ENCODE results near the gene OMG.
"Not testable (repeated sequence)": the region's sequence is repeated elsewhere in the genome, so short reads cannot be mapped to it uniquely, and the experiment has no call there.

Gene OMG, protein sequence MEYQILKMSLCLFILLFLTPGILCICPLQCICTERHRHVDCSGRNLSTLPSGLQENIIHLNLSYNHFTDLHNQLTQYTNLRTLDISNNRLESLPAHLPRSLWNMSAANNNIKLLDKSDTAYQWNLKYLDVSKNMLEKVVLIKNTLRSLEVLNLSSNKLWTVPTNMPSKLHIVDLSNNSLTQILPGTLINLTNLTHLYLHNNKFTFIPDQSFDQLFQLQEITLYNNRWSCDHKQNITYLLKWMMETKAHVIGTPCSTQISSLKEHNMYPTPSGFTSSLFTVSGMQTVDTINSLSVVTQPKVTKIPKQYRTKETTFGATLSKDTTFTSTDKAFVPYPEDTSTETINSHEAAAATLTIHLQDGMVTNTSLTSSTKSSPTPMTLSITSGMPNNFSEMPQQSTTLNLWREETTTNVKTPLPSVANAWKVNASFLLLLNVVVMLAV

GRCh38 chr17:31297090-31297489 lies at the start of gene OMG:
Gene OMG (minus strand): TSS chr17:31297239. CDS start chr17:31296331, 908 bp downstream.
- Histone ChIP-seq H3K9me2 (replicated peaks; ENCODE audit: insufficient read depth, low read length) (no peaks in the 10 kb centered on the region), H3K9me3 (ENCODE audit: insufficient read depth, low read length) (no peaks in the 10 kb centered on the region), H3K36me3 (ENCODE audit: low read length) (no peaks in the 10 kb centered on the region), H3K4me2 (ENCODE audit: low read depth, low read length, poor library complexity, severe bottlenecking) (no peak within 1 kb of the TSS), H3K4me3 (ENCODE audit: insufficient read depth, low read length, poor library complexity, severe bottlenecking) (no peak within 1 kb of the TSS), H4K20me1 (ENCODE audit: low read depth, low read length) (no peaks in the 10 kb centered on the region), H3K27ac (ENCODE audit: low read depth, low read length) (no peak within 1 kb of the TSS), H3K9ac (ENCODE audit: low read length) (no peak within 1 kb of the TSS), H2AFZ (ENCODE audit: low read depth, low read length, severe bottlenecking) (no peak within 1 kb of the TSS), H3K27me3 (ENCODE audit: low read length) (no peaks in the 10 kb centered on the region), H3K79me2 (ENCODE audit: insufficient read depth, low read length) (no peaks in the 10 kb centered on the region), H3F3A (ENCODE audit: insufficient read depth) (peaks cover 8% of the 10 kb centered on the region; the same call in 1 of the 2 replicates)
- TF ChIP-seq, protein P1, sequence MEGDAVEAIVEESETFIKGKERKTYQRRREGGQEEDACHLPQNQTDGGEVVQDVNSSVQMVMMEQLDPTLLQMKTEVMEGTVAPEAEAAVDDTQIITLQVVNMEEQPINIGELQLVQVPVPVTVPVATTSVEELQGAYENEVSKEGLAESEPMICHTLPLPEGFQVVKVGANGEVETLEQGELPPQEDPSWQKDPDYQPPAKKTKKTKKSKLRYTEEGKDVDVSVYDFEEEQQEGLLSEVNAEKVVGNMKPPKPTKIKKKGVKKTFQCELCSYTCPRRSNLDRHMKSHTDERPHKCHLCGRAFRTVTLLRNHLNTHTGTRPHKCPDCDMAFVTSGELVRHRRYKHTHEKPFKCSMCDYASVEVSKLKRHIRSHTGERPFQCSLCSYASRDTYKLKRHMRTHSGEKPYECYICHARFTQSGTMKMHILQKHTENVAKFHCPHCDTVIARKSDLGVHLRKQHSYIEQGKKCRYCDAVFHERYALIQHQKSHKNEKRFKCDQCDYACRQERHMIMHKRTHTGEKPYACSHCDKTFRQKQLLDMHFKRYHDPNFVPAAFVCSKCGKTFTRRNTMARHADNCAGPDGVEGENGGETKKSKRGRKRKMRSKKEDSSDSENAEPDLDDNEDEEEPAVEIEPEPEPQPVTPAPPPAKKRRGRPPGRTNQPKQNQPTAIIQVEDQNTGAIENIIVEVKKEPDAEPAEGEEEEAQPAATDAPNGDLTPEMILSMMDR (IDR thresholded peaks at IDR 0.05; ENCODE audit: insufficient read depth, low read length, poor library complexity, severe bottlenecking) = no peak
- TF ChIP-seq EZH2phosphoT487 (conservative IDR thresholded peaks at IDR 0.05; ENCODE audit: low read length) = no peak

GRCh38 chr17:31345191-31345747 lies 48.2 kb upstream of the OMG start:
- not testable (repeated sequence) for H3K27ac ChIP-seq (ENCODE audit: low read depth, low read length); H3K4me3 ChIP-seq (ENCODE audit: insufficient read depth, low read length, poor library complexity, severe bottlenecking); H3F3A ChIP-seq (ENCODE audit: insufficient read depth); H3K27me3 ChIP-seq (ENCODE audit: low read length); H2AFZ ChIP-seq (ENCODE audit: low read depth, low read length, severe bottlenecking); H3K36me3 ChIP-seq (ENCODE audit: low read length); H3K9me3 ChIP-seq (ENCODE audit: insufficient read depth, low read length); H3K9me2 ChIP-seq (replicated peaks; ENCODE audit: insufficient read depth, low read length); H3K79me2 ChIP-seq (ENCODE audit: insufficient read depth, low read length); H4K20me1 ChIP-seq (ENCODE audit: low read depth, low read length); H3K4me2 ChIP-seq (ENCODE audit: low read depth, low read length, poor library complexity, severe bottlenecking); H3K9ac ChIP-seq (ENCODE audit: low read length)

GRCh38 chr17:31339906-31340661 lies 43.0 kb upstream of the OMG start:
- Histone ChIP-seq H3K27ac (ENCODE audit: low read depth, low read length) (no peak overlapping the region), H3K4me3 (ENCODE audit: insufficient read depth, low read length, poor library complexity, severe bottlenecking) (no peak overlapping the region), H3K9me3 (ENCODE audit: insufficient read depth, low read length) (no peaks in the 10 kb centered on the region), H2AFZ (ENCODE audit: low read depth, low read length, severe bottlenecking) (no peak overlapping the region), H3F3A (ENCODE audit: insufficient read depth) (no peaks in the 10 kb centered on the region; the same call in 1 of the 2 replicates), H3K79me2 (ENCODE audit: insufficient read depth, low read length) (no peaks in the 10 kb centered on the region), H4K20me1 (ENCODE audit: low read depth, low read length) (no peaks in the 10 kb centered on the region), H3K9ac (ENCODE audit: low read length) (no peak overlapping the region), H3K36me3 (ENCODE audit: low read length) (peaks cover 18% of the 10 kb centered on the region; the same call in 1 of the 2 replicates), H3K4me2 (ENCODE audit: low read depth, low read length, poor library complexity, severe bottlenecking) (no peak overlapping the region), H3K9me2 (replicated peaks; ENCODE audit: insufficient read depth, low read length) (no peaks in the 10 kb centered on the region), H3K27me3 (ENCODE audit: low read length) (no peaks in the 10 kb centered on the region)
- no peak for TF ChIP-seq EZH2phosphoT487 (conservative IDR thresholded peaks at IDR 0.05; ENCODE audit: low read length)
- TF ChIP-seq, protein P1 (IDR thresholded peaks at IDR 0.05; ENCODE audit: insufficient read depth, low read length, poor library complexity, severe bottlenecking) = no peak
